ENCODE results near the gene CRACR2B. TPM values are rescaled to one million over a fixed set of nuclear protein-coding genes. Genes with fewer than 3 reads are reported as not detected.

CRACR2B gene
- total and polyA plus RNA-seq, 2 donors (not counting 1 experiment from before 2014, with no cell fraction given), result 9.7 to 67.7 TPM

DNA sequence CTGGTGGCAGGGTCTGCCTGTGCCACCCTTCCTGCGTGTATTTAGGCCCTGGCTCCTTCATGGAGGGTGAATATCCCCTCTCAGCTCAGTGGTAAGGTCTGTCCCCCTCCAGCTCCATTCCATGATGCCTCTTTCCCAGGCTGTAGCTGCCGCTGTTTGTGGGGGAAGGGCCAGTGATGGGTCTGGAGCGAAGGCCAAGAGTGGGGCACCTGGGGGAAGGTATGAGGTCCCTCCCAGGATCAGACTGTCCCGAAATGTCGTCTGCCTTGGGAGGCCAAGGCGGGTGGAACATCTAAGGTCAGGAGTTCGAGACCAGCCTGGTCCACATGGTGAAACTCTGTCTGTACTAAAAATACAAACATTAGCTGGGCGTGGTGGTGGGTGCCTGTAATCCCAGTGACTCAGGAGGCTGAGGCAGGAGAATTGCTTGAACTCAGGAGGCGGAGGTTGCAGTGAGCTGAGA, 6.2 kb downstream of the CRACR2B start:
- Histone ChIP-seq H4K20me1 (ENCODE audit: control insufficient read depth, insufficient read depth, low read length, poor library complexity, severe bottlenecking) (peaks cover 54% of the 10 kb centered on the region), H2AFZ (ENCODE audit: insufficient read depth, low read depth, low read length, poor library complexity, severe bottlenecking) (no peak overlapping the region), H3K27ac (ENCODE audit: low read length in 2 of 2) (no peak overlapping the region), H3K27me3 (replicated peaks in 1 of 4; ENCODE audit: control extremely low read depth in 1 of 4, control insufficient read depth in 3 of 4, insufficient read depth in 4 of 4, low read length in 3 of 4) (peaks cover 0 to 49% (median 15%) of the 10 kb centered on the region in 4 experiments), H3K9me3 (ENCODE audit: control extremely low read depth in 1 of 3, control insufficient read depth in 2 of 3, insufficient read depth in 1 of 3, low read length in 2 of 3) (peaks cover 0 to 9% (median 0%) of the 10 kb centered on the region in 3 donors), H3K4me1 (ENCODE audit: control insufficient read depth in 2 of 2, insufficient read depth in 2 of 2, low read length in 2 of 2) (peaks cover 44 to 51% of the 10 kb centered on the region in 2 donors), H3K4me2 (replicated peaks; ENCODE audit: low read depth, low read length, poor library complexity, severe bottlenecking) (peak overlapping the region; percentile 88), H3K9ac (ENCODE audit: low read length) (no peak overlapping the region), H3K4me3 (ENCODE audit: control extremely low read depth in 1 of 5, extremely low read depth in 1 of 5, insufficient read depth in 1 of 5, low read depth in 2 of 5, low read length in 4 of 5) (peak overlapping the region in 1 of 5 experiments; percentile 49), H3K79me2 (ENCODE audit: control insufficient read depth, insufficient read depth, low read length) (no peaks in the 10 kb centered on the region), H3K36me3 (replicated peaks in 1 of 2; ENCODE audit: control extremely low read depth in 1 of 2, control insufficient read depth in 1 of 2, extremely low read depth in 1 of 2, insufficient read depth in 2 of 2, low read length in 1 of 2) (peaks cover 0 to 8% of the 10 kb centered on the region in 2 experiments)
- intact Hi-C loops (cut with micrococcal nuclease), result loop anchor here (1.0 kb wide), 1 partner anchor 8 kb away; the partner anchor contains the start of genes POLR2L and TSPAN4
- peak overlapping the region; percentile 71 for H3K4me3 Mint-ChIP-seq
- no peak overlapping the region for H3K27ac Mint-ChIP-seq
- no peak for ATAC-seq (ENCODE audit: low read depth)
- 87% methylated on average over 3 of the region's 9 CpGs for WGBS (ENCODE audit: insufficient coverage)
- H3K27me3 Mint-ChIP-seq, result peaks cover 7% of the 10 kb centered on the region
- DNase-seq, result no peak
- H3K4me1 Mint-ChIP-seq, result peaks cover 34% of the 10 kb centered on the region
- TF ChIP-seq, protein P1, sequence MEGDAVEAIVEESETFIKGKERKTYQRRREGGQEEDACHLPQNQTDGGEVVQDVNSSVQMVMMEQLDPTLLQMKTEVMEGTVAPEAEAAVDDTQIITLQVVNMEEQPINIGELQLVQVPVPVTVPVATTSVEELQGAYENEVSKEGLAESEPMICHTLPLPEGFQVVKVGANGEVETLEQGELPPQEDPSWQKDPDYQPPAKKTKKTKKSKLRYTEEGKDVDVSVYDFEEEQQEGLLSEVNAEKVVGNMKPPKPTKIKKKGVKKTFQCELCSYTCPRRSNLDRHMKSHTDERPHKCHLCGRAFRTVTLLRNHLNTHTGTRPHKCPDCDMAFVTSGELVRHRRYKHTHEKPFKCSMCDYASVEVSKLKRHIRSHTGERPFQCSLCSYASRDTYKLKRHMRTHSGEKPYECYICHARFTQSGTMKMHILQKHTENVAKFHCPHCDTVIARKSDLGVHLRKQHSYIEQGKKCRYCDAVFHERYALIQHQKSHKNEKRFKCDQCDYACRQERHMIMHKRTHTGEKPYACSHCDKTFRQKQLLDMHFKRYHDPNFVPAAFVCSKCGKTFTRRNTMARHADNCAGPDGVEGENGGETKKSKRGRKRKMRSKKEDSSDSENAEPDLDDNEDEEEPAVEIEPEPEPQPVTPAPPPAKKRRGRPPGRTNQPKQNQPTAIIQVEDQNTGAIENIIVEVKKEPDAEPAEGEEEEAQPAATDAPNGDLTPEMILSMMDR (IDR thresholded peaks at IDR 0.05), result no peak
- ChIA-PET POLR2A (interaction anchor here (2.0 kb wide), 1 partner anchor 14 kb away, joined by 8 read pairs; the partner anchor contains the start of gene PNPLA2), CTCF (interaction anchor here (0.9 to 2.1 kb wide), 2 partner anchors 10 to 13 kb away, joined by 3 to 6 read pairs; partner anchors contain the start of gene TSPAN4)
- no peaks in the 10 kb centered on the region for H3K9me3 Mint-ChIP-seq (ENCODE audit: insufficient read depth)

DNA sequence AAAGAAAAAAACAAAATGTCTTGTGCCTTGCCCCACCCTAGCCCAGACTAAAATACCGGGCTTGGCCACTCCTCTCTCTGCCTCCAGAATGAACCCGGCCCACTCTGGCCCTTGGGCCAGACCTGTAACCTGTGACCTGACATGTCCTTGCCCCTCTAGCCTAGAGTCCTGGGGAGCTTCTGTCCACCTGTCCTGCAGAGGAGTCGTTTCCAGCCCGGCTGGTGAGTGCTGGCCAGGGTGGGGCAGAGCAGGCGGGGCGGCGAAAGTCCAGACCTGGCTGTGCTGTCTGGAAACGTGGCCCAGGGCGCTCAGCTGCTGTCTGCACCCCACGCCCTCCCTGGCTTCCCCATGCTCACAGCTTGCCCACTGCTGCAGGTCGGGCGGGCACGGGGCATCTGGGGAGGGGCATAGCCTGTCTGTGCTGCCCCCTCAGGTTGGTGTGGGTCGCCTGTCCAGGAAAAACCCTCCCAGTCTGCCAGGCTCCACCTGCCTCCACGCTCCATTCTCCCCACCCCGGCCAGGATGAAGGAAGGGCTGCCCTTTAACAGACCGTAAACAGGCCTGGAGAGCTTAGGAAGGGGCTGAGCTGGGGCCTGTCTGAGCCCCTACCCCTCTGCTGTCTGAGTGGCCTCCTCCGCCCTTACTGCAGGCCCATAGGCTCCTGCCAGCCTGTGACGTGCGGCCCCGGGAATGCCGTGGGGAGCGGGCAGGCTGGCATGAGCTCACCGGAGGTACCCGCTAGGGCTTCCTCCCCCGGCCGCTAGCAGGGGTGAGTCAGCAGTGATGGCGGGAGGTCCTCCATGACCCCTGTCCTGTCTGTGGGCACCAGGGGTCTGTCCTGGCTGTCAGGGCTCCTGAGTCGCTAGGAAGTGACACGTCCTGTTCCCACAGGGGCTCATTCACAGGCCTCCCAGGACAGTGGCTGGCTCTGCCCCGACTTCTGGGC, 6.9 kb downstream of the CRACR2B start:
- H3K4me3 ChIP-seq (ENCODE audit: control extremely low read depth in 1 of 5, extremely low read depth in 1 of 5, insufficient read depth in 1 of 5, low read depth in 2 of 5, low read length in 4 of 5), result no peak overlapping the region
- Mint-ChIP-seq H3K27ac (no peak overlapping the region), H3K9me3 (ENCODE audit: insufficient read depth) (no peaks in the 10 kb centered on the region), H3K4me3 (peak overlapping the region; percentile 50), H3K4me1 (peaks cover 27% of the 10 kb centered on the region), H3K27me3 (no peaks in the 10 kb centered on the region)
- ChIA-PET POLR2A (interaction anchor here (1.1 to 2.0 kb wide), 2 partner anchors 9 to 15 kb away, joined by 5 to 8 read pairs; partner anchors contain the start of genes PNPLA2 and TSPAN4), CTCF (interaction anchor here (0.9 to 2.1 kb wide), 2 partner anchors 9 to 12 kb away, joined by 3 to 6 read pairs; partner anchors contain the start of gene TSPAN4)
- H3K4me2 ChIP-seq (replicated peaks; ENCODE audit: low read depth, low read length, poor library complexity, severe bottlenecking), result peak overlapping the region; percentile 12
- DNase-seq (no peak), ATAC-seq (ENCODE audit: low read depth) (no peak)
- H4K20me1 ChIP-seq (ENCODE audit: control insufficient read depth, insufficient read depth, low read length, poor library complexity, severe bottlenecking), result peaks cover 51% of the 10 kb centered on the region
- peaks cover 0 to 2% (median 0%) of the 10 kb centered on the region in 3 donors for H3K9me3 ChIP-seq (ENCODE audit: control extremely low read depth in 1 of 3, control insufficient read depth in 2 of 3, insufficient read depth in 1 of 3, low read length in 2 of 3)
- H3K36me3 ChIP-seq (replicated peaks in 1 of 2; ENCODE audit: control extremely low read depth in 1 of 2, control insufficient read depth in 1 of 2, extremely low read depth in 1 of 2, insufficient read depth in 2 of 2, low read length in 1 of 2), result peaks cover 0 to 13% of the 10 kb centered on the region in 2 experiments
- TF ChIP-seq EZH2 (IDR thresholded peaks at IDR 0.05; ENCODE audit: borderline replicate concordance, insufficient read depth, low read depth, low read length, poor library complexity, severe bottlenecking), result no peak
- TF ChIP-seq, protein P1 (IDR thresholded peaks at IDR 0.05), result no peak
- H3K79me2 ChIP-seq (ENCODE audit: control insufficient read depth, insufficient read depth, low read length), result no peaks in the 10 kb centered on the region
- no peak overlapping the region for H3K27ac ChIP-seq (ENCODE audit: low read length in 2 of 2)
- intact Hi-C loops (cut with micrococcal nuclease), result no loop called here
- H3K9ac ChIP-seq (ENCODE audit: low read length), result no peak overlapping the region
- no peak overlapping the region for H2AFZ ChIP-seq (ENCODE audit: insufficient read depth, low read depth, low read length, poor library complexity, severe bottlenecking)
- peaks cover 36 to 43% of the 10 kb centered on the region in 2 donors for H3K4me1 ChIP-seq (ENCODE audit: control insufficient read depth in 2 of 2, insufficient read depth in 2 of 2, low read length in 2 of 2)
- peaks cover 0 to 42% (median 11%) of the 10 kb centered on the region in 4 experiments for H3K27me3 ChIP-seq (replicated peaks in 1 of 4; ENCODE audit: control extremely low read depth in 1 of 4, control insufficient read depth in 3 of 4, insufficient read depth in 4 of 4, low read length in 3 of 4)
- WGBS (ENCODE audit: insufficient coverage), result 37% methylated on average over 25 of the region's 31 CpGs
